Ovary (tissue), 3 donors: ENCODE measurements around the gene HSPA6.
"Not testable (repeated sequence)": the region's sequence is repeated elsewhere in the genome, so short reads cannot be mapped to it uniquely, and the experiment has no call there.

Source experiments
- CTCF ChIP-seq, 3 donors: fragments of 450-650 bp in 2 of 3; fragments of 200-600 bp in 1 of 3; IDR thresholded peaks; one replicate each; pipeline versions ENCODE4 v1.5.1 to v1.8.0; 2016 to 2022; ENCODE audit warnings: antibody characterized with exemption in 3 of 3, mild to moderate bottlenecking in 1 of 3
- EP300 ChIP-seq: sonication (generic); formaldehyde crosslinking; IDR thresholded peaks from one replicate; pipeline ENCODE4 v1.6.1; 2017; ENCODE audit warnings: antibody characterized with exemption
- POLR2A ChIP-seq: fragments of 450-650 bp; IDR thresholded peaks from one replicate; pipeline ENCODE4 v1.6.1; 2017; ENCODE audit warnings: antibody characterized with exemption, mild to moderate bottlenecking, moderate library complexity
- donor health status: DM: no; HTN: no; CAD: no.

DNA sequence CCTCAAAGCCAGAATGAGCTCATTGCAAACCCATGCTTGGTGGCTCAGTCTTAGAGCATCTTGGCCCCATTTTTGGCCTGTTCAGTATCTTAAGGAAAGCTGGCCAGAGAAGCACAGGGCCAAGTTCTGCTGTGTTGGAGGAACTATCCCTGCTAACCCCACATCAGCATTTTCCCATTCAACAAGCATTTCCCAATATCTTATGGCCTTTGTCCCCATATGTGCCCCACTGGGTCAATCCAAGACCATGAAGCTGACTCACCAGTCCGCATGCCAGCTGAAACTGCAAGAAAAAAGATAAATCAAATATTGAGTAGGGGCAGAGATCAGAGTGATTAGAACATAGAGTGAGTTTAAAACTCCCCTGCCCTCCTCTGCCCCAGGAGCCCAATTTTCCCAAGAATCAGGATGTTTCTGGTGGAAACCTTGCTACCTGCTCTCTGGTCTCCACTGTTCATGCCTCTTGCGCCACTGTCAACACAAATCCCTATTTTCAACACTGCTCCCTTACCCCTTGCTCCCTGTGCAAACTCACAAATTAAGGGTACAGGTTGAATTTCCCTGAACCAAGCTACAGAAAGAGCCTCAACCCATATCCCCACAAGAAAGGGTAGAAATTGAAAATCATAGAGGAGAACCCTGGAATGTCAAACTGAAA is 24.5 kb downstream of the HSPA6 start:
- not testable (repeated sequence) for TF ChIP-seq CTCF (IDR thresholded peaks at IDR 0.05); EP300; POLR2A
